ENCODE measurements around the gene CEND1. TPM values are rescaled to one million over a fixed set of nuclear protein-coding genes. Genes with fewer than 3 reads are reported as not detected.

The CEND1 gene
- total and polyA plus RNA-seq, 8 donors, result 0.23 TPM; not detected in 7

GRCh38 chr11:796565-797295 lies 6.8 kb upstream of the CEND1 start:
- peaks cover 23 to 59% (median 45%) of the 10 kb centered on the region in 4 donors for H3K36me3 ChIP-seq
- no peaks in the 10 kb centered on the region for H3K27me3 ChIP-seq
- no peak for TF ChIP-seq POLR2A (IDR thresholded peaks at IDR 0.05)
- no peak for TF ChIP-seq POLR2AphosphoS5 (IDR thresholded peaks at IDR 0.05)
- no peak for TF ChIP-seq EP300 (IDR thresholded peaks at IDR 0.05)
- TF ChIP-seq CTCF (IDR thresholded peaks at IDR 0.05), result no peak
- 11 to 26% (median 17%) methylated on average over 10 to 18 of the region's 18 CpGs for WGBS, 5 donors
- DNase-seq, result no peak
- peaks cover 34 to 49% (median 39%) of the 10 kb centered on the region in 4 donors for H3K4me1 ChIP-seq
- intact Hi-C loops (cut with DNase I; ENCODE audit: low total_unique reads), result no loop called here
- H3K9me3 ChIP-seq, result no peaks in the 10 kb centered on the region
- H3K27ac ChIP-seq, result peak overlapping the region; percentile 86 to 92 (median 90)
- H3K4me3 ChIP-seq, result peak overlapping the region; percentile 66 to 96 (median 77)

- H3K9me3 ChIP-seq, result no peaks in the 10 kb centered on the region
- H3K4me3 ChIP-seq, result peak overlapping the region; percentile 66 to 96 (median 77)
- peak overlapping the region; percentile 86 to 92 (median 90) for H3K27ac ChIP-seq
- 2 to 3% (median 2%) methylated on average over 8 to 26 of the region's 26 CpGs for WGBS, 5 donors
- H3K27me3 ChIP-seq, result peaks cover 0 to 5% (median 0%) of the 10 kb centered on the region in 3 donors
- peaks cover 34 to 49% (median 39%) of the 10 kb centered on the region in 4 donors for H3K4me1 ChIP-seq
- peaks cover 21 to 57% (median 46%) of the 10 kb centered on the region in 4 donors for H3K36me3 ChIP-seq
- TF ChIP-seq CTCF (IDR thresholded peaks at IDR 0.05) (no peak), EP300 (IDR thresholded peaks at IDR 0.05) (no peak), POLR2AphosphoS5 (IDR thresholded peaks at IDR 0.05) (peak in 2 of 3 donors; percentile 53 to 66), POLR2A (IDR thresholded peaks at IDR 0.05) (no peak)
- DNase-seq, result peak; percentile 77 to 93
- intact Hi-C loops (cut with DNase I; ENCODE audit: low total_unique reads), result no loop called here
Measured at GRCh38 chr11:795634-796564, 6.0 kb upstream of the CEND1 start.

GRCh38 chr11:794766-795633 lies 5.1 kb upstream of the CEND1 start:
- Histone ChIP-seq H3K36me3 (peaks cover 20 to 48% (median 37%) of the 10 kb centered on the region in 4 donors), H3K4me3 (peak overlapping the region; percentile 66 to 96 (median 77)), H3K27ac (peak overlapping the region; percentile 86 to 92 (median 89)), H3K9me3 (no peaks in the 10 kb centered on the region), H3K4me1 (peaks cover 34 to 52% (median 41%) of the 10 kb centered on the region in 4 donors), H3K27me3 (peaks cover under 1 to 14% (median 2%) of the 10 kb centered on the region in 3 donors)
- intact Hi-C loops (cut with DNase I; ENCODE audit: low total_unique reads), result no loop called here
- DNase-seq, result peak; percentile 64 to 73
- WGBS, 5 donors, result 20 to 39% (median 31%) methylated on average over 32 to 38 of the region's 38 CpGs
- TF ChIP-seq POLR2A (IDR thresholded peaks at IDR 0.05), result no peak
- no peak for TF ChIP-seq EP300 (IDR thresholded peaks at IDR 0.05)
- TF ChIP-seq POLR2AphosphoS5 (IDR thresholded peaks at IDR 0.05), result no peak
- no peak for TF ChIP-seq CTCF (IDR thresholded peaks at IDR 0.05)

All from stomach (tissue), 9 donors.